GM23338 (cell line): ENCODE measurements around the gene MANSC1. TPM values are rescaled to one million over a fixed set of nuclear protein-coding genes. Genes with fewer than 3 reads are reported as not detected.

Experiments
- ATAC-seq: fragments of 200-7000 bp; cut with Tn5 transposase; 3 replicates; pipeline ENCODE4 v1.9.1; 2020
- DNase-seq: peaks from one replicate; pipeline ENCODE4 v3.0.0-alpha.2; 2015; ENCODE audit warnings: low spot score
- H2AFZ ChIP-seq: fragments of 200-600 bp; sonication (generic); 2 replicates; pipeline ENCODE4 v1.8.0; 2016; ENCODE audit warnings: antibody characterized with exemption, mild to moderate bottlenecking, moderate library complexity
- H3F3A ChIP-seq: fragments of 200-600 bp; sonication (generic); replicated peaks from 2 replicates; pipeline ENCODE4 v1.8.0; 2017; ENCODE audit warnings: antibody characterized with exemption, mixed run types, low read depth
- H3K27ac ChIP-seq: fragments of 200-600 bp; sonication (generic); 2 replicates; pipeline ENCODE4 v1.6.1; 2016; ENCODE audit warnings: low read depth
- H3K27me3 ChIP-seq: fragments of 200-600 bp; sonication (generic); 2 replicates; pipeline ENCODE4 v1.8.0; 2016; ENCODE audit warnings: mild to moderate bottlenecking, mixed run types, moderate library complexity; ENCODE audit not compliant: insufficient read depth
- H3K36me3 ChIP-seq: fragments of 200-600 bp; sonication (generic); 2 replicates; pipeline ENCODE4 v1.8.0; 2016; ENCODE audit warnings: mild to moderate bottlenecking; ENCODE audit not compliant: insufficient read depth
- H3K4me1 ChIP-seq: fragments of 200-600 bp; sonication (generic); 2 replicates; pipeline ENCODE4 v1.8.0; 2016; ENCODE audit warnings: mild to moderate bottlenecking, moderate library complexity; ENCODE audit not compliant: insufficient read depth
- H3K4me2 ChIP-seq: fragments of 200-600 bp; sonication (generic); 2 replicates; pipeline ENCODE4 v1.7.1; 2017; ENCODE audit warnings: mixed run types
- H3K4me3 ChIP-seq: fragments of 200-600 bp; sonication (generic); 2 replicates; pipeline ENCODE4 v1.6.1; 2016; ENCODE audit warnings: mixed run types
- H3K79me2 ChIP-seq: fragments of 200-600 bp; sonication (generic); replicated peaks from 2 replicates; pipeline ENCODE4 v1.8.0; 2017; ENCODE audit warnings: mild to moderate bottlenecking; ENCODE audit not compliant: insufficient read depth
- H3K9me2 ChIP-seq: fragments of 200-600 bp; sonication (generic); 2 replicates; pipeline ENCODE4 v1.8.0; 2017; ENCODE audit not compliant: insufficient read depth
- H4K20me1 ChIP-seq: fragments of 200-600 bp; sonication (generic); replicated peaks from 2 replicates; pipeline ENCODE4 v1.8.0; 2017; ENCODE audit warnings: mild to moderate bottlenecking; ENCODE audit not compliant: insufficient read depth
- H3K27ac Mint-ChIP-seq: 2 replicates; pipeline ENCODE4 v1.8.0; 2020; ENCODE audit warnings: inconsistent platforms, mild to moderate bottlenecking, moderate library complexity, mixed read lengths
- H3K27me3 Mint-ChIP-seq: 3 replicates; pipeline ENCODE4 v1.8.0; 2022; ENCODE audit warnings: low read depth, mild to moderate bottlenecking, moderate library complexity, mixed read lengths, inconsistent platforms; ENCODE audit not compliant: insufficient read depth, poor library complexity
- H3K36me3 Mint-ChIP-seq: 3 replicates; pipeline ENCODE4 v1.8.0; 2021; ENCODE audit warnings: low read depth, mild to moderate bottlenecking, inconsistent platforms, moderate library complexity, mixed read lengths
- H3K4me1 Mint-ChIP-seq: 3 replicates; pipeline ENCODE4 v1.8.0; 2020; ENCODE audit warnings: mild to moderate bottlenecking, inconsistent platforms, mixed read lengths
- H3K4me3 Mint-ChIP-seq: 3 replicates; pipeline ENCODE4 v1.8.0; 2021; ENCODE audit warnings: moderate library complexity, mild to moderate bottlenecking, inconsistent platforms, mixed read lengths
- H3K9me3 Mint-ChIP-seq: 3 replicates; pipeline ENCODE4 v1.8.0; 2020; ENCODE audit warnings: moderate library complexity, mild to moderate bottlenecking, inconsistent platforms, mixed read lengths
- CREB1 ChIP-seq: fragments of 250-450 bp; sonication (Bioruptor Pico); IDR thresholded peaks from 2 replicates; pipeline ENCODE4 v1.5.0; 2020; ENCODE audit warnings: low read depth, mild to moderate bottlenecking, moderate library complexity
- CTCF ChIP-seq, 2 experiments: fragments of 200-600 bp in 1 of 2; sonication (generic) in 1 of 2; conservative IDR thresholded peaks; 2 replicates each; pipeline versions ENCODE4 v1.5.1 to v1.6.1; 2016 to 2017; ENCODE audit warnings: antibody characterized with exemption in 2 of 2, low read depth in 2 of 2, mild to moderate bottlenecking in 2 of 2, moderate library complexity in 1 of 2
- EZH2 ChIP-seq: fragments of 200-600 bp; sonication (generic); IDR thresholded peaks from one replicate; pipeline ENCODE4 v1.8.0; 2017; ENCODE audit warnings: antibody characterized with exemption, mild to moderate bottlenecking, low read depth; ENCODE audit not compliant: unreplicated experiment
- EZH2phosphoT487 ChIP-seq: fragments of 200-600 bp; sonication (generic); IDR thresholded peaks from one replicate; pipeline ENCODE4 v1.8.1; 2018; ENCODE audit warnings: antibody characterized with exemption; ENCODE audit not compliant: unreplicated experiment
- NANOG ChIP-seq: IDR thresholded peaks from 2 replicates; pipeline ENCODE4 v1.6.1; 2016; ENCODE audit warnings: antibody characterized with exemption, borderline replicate concordance
- POLR2AphosphoS5 ChIP-seq: IDR thresholded peaks from 2 replicates; pipeline ENCODE4 v1.6.1; 2016; ENCODE audit warnings: antibody characterized with exemption, low read depth
- REST ChIP-seq: IDR thresholded peaks from one replicate; pipeline ENCODE4 v1.6.1; 2018; ENCODE audit warnings: antibody characterized with exemption; ENCODE audit not compliant: unreplicated experiment
- STAT1 ChIP-seq: IDR thresholded peaks from one replicate; pipeline ENCODE4 v1.6.1; 2016; ENCODE audit warnings: antibody characterized with exemption; ENCODE audit not compliant: unreplicated experiment
- ZNF462 ChIP-seq: fragments of 250-450 bp; sonication (Bioruptor Pico); IDR thresholded peaks from 2 replicates; pipeline ENCODE4 v1.5.0; 2020; ENCODE audit warnings: mild to moderate bottlenecking, moderate library complexity
- polyA plus RNA-seq: library from polyadenylated mRNA; unstranded; fragments of >200 nt; fragmentation: Nextera tagmentation; extraction: Ambion mirVana; gene quantifications from 2 replicates; pipeline ENCODE4 v1.2.1, GENCODE V29; 2016
- total RNA-seq: library from RNA; depleted of rRNA; stranded (reverse); fragments of >200 nt; shearing (Covaris generic); gene quantifications from 2 replicates; pipeline ENCODE4 v1.2.3, GENCODE V29; 2014

Gene MANSC1
- total and polyA plus RNA-seq, 2 experiments from 2014 or later, result 4.4 to 5.1 TPM

- TF ChIP-seq CREB1 (CRISPR knock-in tag), result no peak
- H3K36me3 ChIP-seq, result no peaks in the 10 kb centered on the region
- Mint-ChIP-seq H3K36me3 (no peaks in the 10 kb centered on the region), H3K27me3 (peaks cover 9% of the 10 kb centered on the region), H3K4me1 (peaks cover 31% of the 10 kb centered on the region), H3K9me3 (no peaks in the 10 kb centered on the region), H3K4me3 (no peak overlapping the region), H3K27ac (no peak overlapping the region)
- H3K4me1 ChIP-seq, result peaks cover 26% of the 10 kb centered on the region
- no peaks in the 10 kb centered on the region for H4K20me1 ChIP-seq
- DNase-seq (no peak), ATAC-seq (no peak)
- no peak overlapping the region for H3K27ac ChIP-seq
- H3K9me2 ChIP-seq, result no peaks in the 10 kb centered on the region
- no peak overlapping the region for H3K4me2 ChIP-seq
- H2AFZ ChIP-seq, result no peak overlapping the region
- no peaks in the 10 kb centered on the region for H3K79me2 ChIP-seq
- no peaks in the 10 kb centered on the region for H3K27me3 ChIP-seq
- no peaks in the 10 kb centered on the region for H3F3A ChIP-seq
- H3K4me3 ChIP-seq, result no peak overlapping the region
Observed at GRCh38 chr12:12286441-12286840, 63.6 kb downstream of the MANSC1 start.

- H3K4me3 ChIP-seq, result no peak overlapping the region
- peaks cover 26% of the 10 kb centered on the region for H3K4me1 ChIP-seq
- TF ChIP-seq CREB1 (CRISPR knock-in tag) (no peak), CTCF (conservative IDR thresholded peaks at IDR 0.05; ENCODE audit: low read depth in 2 of 2) (no peak), POLR2AphosphoS5 (no peak), STAT1 (no peak), EZH2phosphoT487 (no peak), REST (no peak), EZH2 (no peak), ZNF462 (CRISPR knock-in tag) (no peak), NANOG (no peak)
- no peaks in the 10 kb centered on the region for H3K9me3 Mint-ChIP-seq
- peak overlapping the region; percentile 12; the same call in 1 of the 2 replicates for H3K4me2 ChIP-seq
- H4K20me1 ChIP-seq, result no peaks in the 10 kb centered on the region
- peak overlapping the region; percentile 1; the same call in 1 of the 2 replicates for H3K27ac ChIP-seq
- no peak for ATAC-seq
- no peaks in the 10 kb centered on the region for H3K79me2 ChIP-seq
- no peaks in the 10 kb centered on the region for H3K27me3 ChIP-seq
- no peak overlapping the region for H2AFZ ChIP-seq
- H3K4me3 Mint-ChIP-seq, result no peak overlapping the region; the same call in 2 of the 3 replicates
- H3K9me2 ChIP-seq, result no peaks in the 10 kb centered on the region
- no peak overlapping the region; the same call in 1 of the 2 replicates for H3K27ac Mint-ChIP-seq
- no peak for DNase-seq
- H3K4me1 Mint-ChIP-seq, result peaks cover 32% of the 10 kb centered on the region
- H3F3A ChIP-seq, result no peaks in the 10 kb centered on the region
- H3K27me3 Mint-ChIP-seq, result peaks cover 7% of the 10 kb centered on the region
- H3K36me3 ChIP-seq, result no peaks in the 10 kb centered on the region
- no peaks in the 10 kb centered on the region for H3K36me3 Mint-ChIP-seq
Observed at GRCh38 chr12:12282761-12283425, 67.1 kb downstream of the MANSC1 start.
